Activated naive CD8-positive, alpha-beta T cell treated with anti-CD3 and anti-CD28 coated beads, Interleukin-2, amount 50 U/mL, for 24 hours (primary cell): Measurements from ENCODE around the gene ENOPH1.

Experiments used
- ATAC-seq: fragments of 150-1000 bp; cut with Tn5 transposase; one replicate; pipeline ENCODE4 v1.10.0; 2021
- DNase-seq: peaks from one replicate; pipeline ENCODE4 v3.0.0; 2021
- H3K27ac Mint-ChIP-seq: one replicate; pipeline ENCODE4 v1.8.0; 2021; ENCODE audit warnings: mild to moderate bottlenecking, mixed read lengths
- H3K27me3 Mint-ChIP-seq: one replicate; pipeline ENCODE4 v1.8.0; 2021; ENCODE audit warnings: mixed read lengths
- H3K36me3 Mint-ChIP-seq: one replicate; pipeline ENCODE4 v1.8.0; 2021; ENCODE audit warnings: low read depth, mixed read lengths
- H3K4me1 Mint-ChIP-seq: one replicate; pipeline ENCODE4 v1.8.0; 2021; ENCODE audit warnings: mixed read lengths
- H3K4me3 Mint-ChIP-seq: one replicate; pipeline ENCODE4 v1.8.0; 2021; ENCODE audit warnings: mild to moderate bottlenecking, moderate library complexity, mixed read lengths
- H3K9me3 Mint-ChIP-seq: one replicate; pipeline ENCODE4 v1.8.0; 2021; ENCODE audit warnings: mixed read lengths

Gene ENOPH1

GRCh38 chr4:82415922-82416365 lies 14.4 kb upstream of the ENOPH1 start:
- no peak for ATAC-seq
- peak overlapping the region; percentile 28 for H3K4me3 Mint-ChIP-seq
- H3K27ac Mint-ChIP-seq, result no peak overlapping the region
- no peak for DNase-seq
- peaks cover 13% of the 10 kb centered on the region for H3K27me3 Mint-ChIP-seq
- H3K9me3 Mint-ChIP-seq, result peaks cover 4% of the 10 kb centered on the region
- H3K36me3 Mint-ChIP-seq, result no peaks in the 10 kb centered on the region
- H3K4me1 Mint-ChIP-seq, result peaks cover 10% of the 10 kb centered on the region

- no peak for ATAC-seq
- Mint-ChIP-seq H3K36me3 (peaks cover 19% of the 10 kb centered on the region), H3K9me3 (no peaks in the 10 kb centered on the region), H3K4me1 (peaks cover 22% of the 10 kb centered on the region), H3K4me3 (no peak overlapping the region), H3K27ac (no peak overlapping the region), H3K27me3 (peaks cover 13% of the 10 kb centered on the region)
- no peak for DNase-seq
These were observed 10.9 kb upstream of the ENOPH1 start for GRCh38 chr4:82419451-82419850.

GRCh38 chr4:82421796-82422560 lies 8.4 kb upstream of the ENOPH1 start:
- no peak overlapping the region for H3K27ac Mint-ChIP-seq
- H3K27me3 Mint-ChIP-seq, result peaks cover 2% of the 10 kb centered on the region
- H3K36me3 Mint-ChIP-seq, result peaks cover 45% of the 10 kb centered on the region
- no peak for DNase-seq
- peak; percentile 22 for ATAC-seq
- H3K4me1 Mint-ChIP-seq, result peaks cover 41% of the 10 kb centered on the region
- H3K4me3 Mint-ChIP-seq, result no peak overlapping the region
- no peaks in the 10 kb centered on the region for H3K9me3 Mint-ChIP-seq

GRCh38 chr4:82422616-82423015 lies 7.8 kb upstream of the ENOPH1 start:
- Mint-ChIP-seq H3K4me1 (peaks cover 47% of the 10 kb centered on the region), H3K27me3 (peaks cover 2% of the 10 kb centered on the region), H3K9me3 (no peaks in the 10 kb centered on the region), H3K27ac (no peak overlapping the region), H3K36me3 (peaks cover 51% of the 10 kb centered on the region), H3K4me3 (no peak overlapping the region)
- no peak for DNase-seq
- no peak for ATAC-seq

DNA sequence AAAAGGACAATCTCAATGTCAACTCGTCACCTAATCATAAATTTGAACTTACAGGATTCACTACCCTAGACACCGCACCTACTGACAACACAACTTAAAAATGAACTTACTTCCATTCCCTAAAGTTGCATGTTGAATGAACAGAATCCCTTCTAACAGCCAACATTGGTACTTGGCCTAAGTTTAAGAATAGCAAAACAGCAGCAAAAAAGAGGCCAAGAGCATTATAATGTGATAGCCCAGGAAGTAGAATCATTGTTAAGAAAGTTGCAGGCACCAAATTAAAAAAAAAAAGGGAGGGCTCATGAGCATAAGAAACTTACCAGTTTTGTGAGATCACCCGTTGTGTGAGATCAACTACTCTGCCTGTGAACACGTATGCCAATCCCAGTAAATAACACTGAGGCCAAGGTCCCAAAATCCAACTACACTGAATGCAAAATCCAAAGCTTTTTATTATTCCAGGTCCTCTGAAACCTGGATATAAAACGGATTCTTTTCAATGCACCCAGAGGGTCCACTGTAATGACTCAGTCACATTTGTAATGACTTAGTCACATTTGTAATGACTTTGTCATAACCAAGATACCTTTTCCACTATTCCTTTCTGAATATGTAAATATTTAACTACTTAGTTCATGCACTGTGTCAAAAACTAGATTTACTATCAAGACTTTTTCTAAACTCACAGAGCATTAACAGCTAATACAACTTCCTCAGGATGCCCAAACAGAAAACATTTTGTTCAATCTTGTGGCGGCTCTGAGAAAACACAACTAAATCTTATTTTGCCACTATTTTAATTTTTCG lies 6.9 kb upstream of the ENOPH1 start:
- Mint-ChIP-seq H3K36me3 (peaks cover 59% of the 10 kb centered on the region), H3K27ac (peak overlapping the region; percentile 24), H3K9me3 (no peaks in the 10 kb centered on the region), H3K4me1 (peaks cover 52% of the 10 kb centered on the region), H3K4me3 (no peak overlapping the region), H3K27me3 (no peaks in the 10 kb centered on the region)
- ATAC-seq, result peak; percentile 71
- no peak for DNase-seq

- peaks cover 56% of the 10 kb centered on the region for H3K4me1 Mint-ChIP-seq
- DNase-seq (no peak), ATAC-seq (no peak)
These were observed 4.9 kb upstream of the ENOPH1 start for GRCh38 chr4:82425478-82425877.

DNA sequence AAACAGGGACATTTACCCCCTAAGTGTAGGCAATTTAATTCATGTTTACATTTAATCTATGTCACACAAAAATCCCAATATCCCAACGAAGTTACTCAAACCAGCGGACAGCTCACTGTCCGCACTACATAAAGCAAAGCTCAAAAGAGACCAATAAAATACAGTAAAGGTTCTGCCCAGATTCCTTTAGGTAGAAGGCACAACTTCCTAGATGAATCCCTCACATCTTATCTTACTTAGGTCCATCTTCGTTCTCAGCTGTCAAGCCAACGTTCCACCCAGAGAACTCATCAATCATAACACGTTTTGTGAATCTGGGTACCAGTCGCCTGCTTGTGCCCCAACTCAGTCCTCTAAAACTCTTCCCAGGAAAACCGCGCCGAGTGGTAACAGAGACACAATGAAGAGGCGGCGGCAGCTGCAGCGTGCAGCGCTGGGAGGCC lies 1.8 kb upstream of the ENOPH1 start:
- peaks cover 67% of the 10 kb centered on the region for H3K4me1 Mint-ChIP-seq
- peak overlapping the region; percentile 100 for H3K27ac Mint-ChIP-seq
- H3K27me3 Mint-ChIP-seq, result peaks cover 2% of the 10 kb centered on the region
- no peak for ATAC-seq
- peaks cover 71% of the 10 kb centered on the region for H3K36me3 Mint-ChIP-seq
- no peaks in the 10 kb centered on the region for H3K9me3 Mint-ChIP-seq
- no peak for DNase-seq
- peak overlapping the region; percentile 99 for H3K4me3 Mint-ChIP-seq

More at GRCh38 chr4:82425478-82425877, 4.9 kb upstream of the ENOPH1 start:
- Mint-ChIP-seq H3K36me3 (peaks cover 66% of the 10 kb centered on the region), H3K27me3 (peaks cover 2% of the 10 kb centered on the region), H3K27ac (peak overlapping the region; percentile 100), H3K4me3 (peak overlapping the region; percentile 99), H3K9me3 (no peaks in the 10 kb centered on the region)

GRCh38 chr4:82428969-82429727 lies 1.2 kb upstream of the ENOPH1 start:
- peak overlapping the region; percentile 100 for H3K27ac Mint-ChIP-seq
- DNase-seq (peak; percentile 95), ATAC-seq (peak; percentile 48)
- peaks cover 2% of the 10 kb centered on the region for H3K27me3 Mint-ChIP-seq
- H3K4me3 Mint-ChIP-seq, result peak overlapping the region; percentile 99
- peaks cover 71% of the 10 kb centered on the region for H3K36me3 Mint-ChIP-seq
- no peaks in the 10 kb centered on the region for H3K9me3 Mint-ChIP-seq
- H3K4me1 Mint-ChIP-seq, result peaks cover 70% of the 10 kb centered on the region

GRCh38 chr4:82429728-82430192 lies 630 bp upstream of the ENOPH1 start:
- DNase-seq (no peak), ATAC-seq (no peak)
- Mint-ChIP-seq H3K27ac (peak overlapping the region; percentile 100), H3K4me3 (peak overlapping the region; percentile 99), H3K4me1 (peaks cover 68% of the 10 kb centered on the region), H3K27me3 (peaks cover 2% of the 10 kb centered on the region), H3K9me3 (no peaks in the 10 kb centered on the region), H3K36me3 (peaks cover 67% of the 10 kb centered on the region)

DNA sequence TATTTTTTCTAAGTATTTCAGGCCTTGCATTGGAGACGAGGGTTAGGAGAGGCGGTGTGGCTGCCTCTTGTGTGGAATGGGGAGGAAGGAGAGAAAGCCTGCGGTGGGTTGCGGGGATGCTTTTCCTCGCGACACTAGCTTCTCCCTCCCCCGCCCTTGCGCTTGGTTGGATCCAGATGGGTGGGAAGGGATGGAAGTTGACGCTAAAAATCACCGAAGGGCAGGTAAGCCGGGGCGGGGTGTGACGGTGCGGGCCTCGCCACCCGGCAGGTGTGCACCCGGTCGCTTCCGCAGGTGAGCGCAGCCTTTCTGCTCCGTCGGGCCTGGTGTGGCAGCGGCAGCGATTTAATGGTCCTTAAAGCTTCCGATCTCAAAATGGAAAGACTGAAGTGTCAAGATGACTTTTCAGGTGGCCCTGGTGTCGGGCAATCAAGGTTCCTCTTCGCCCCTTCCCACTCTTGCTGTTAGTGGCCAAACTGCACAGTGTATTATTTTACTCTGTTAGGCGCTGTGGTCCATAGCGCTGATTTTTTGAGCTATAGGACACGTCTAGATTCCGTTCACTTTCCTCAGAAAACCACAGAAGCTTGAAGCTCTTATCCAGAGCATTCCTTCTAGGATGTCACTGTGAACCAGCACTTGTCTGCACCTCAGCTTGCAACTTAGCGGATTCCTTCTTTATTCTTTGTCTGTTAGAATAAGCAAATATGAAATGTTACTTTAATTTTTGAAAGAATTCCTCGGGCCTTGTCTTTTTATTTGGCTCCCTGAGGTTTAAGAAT lies 765 bp downstream of the ENOPH1 start:
- peaks cover 66% of the 10 kb centered on the region for H3K36me3 Mint-ChIP-seq
- ATAC-seq (no peak), DNase-seq (peak; percentile 38)

DNA sequence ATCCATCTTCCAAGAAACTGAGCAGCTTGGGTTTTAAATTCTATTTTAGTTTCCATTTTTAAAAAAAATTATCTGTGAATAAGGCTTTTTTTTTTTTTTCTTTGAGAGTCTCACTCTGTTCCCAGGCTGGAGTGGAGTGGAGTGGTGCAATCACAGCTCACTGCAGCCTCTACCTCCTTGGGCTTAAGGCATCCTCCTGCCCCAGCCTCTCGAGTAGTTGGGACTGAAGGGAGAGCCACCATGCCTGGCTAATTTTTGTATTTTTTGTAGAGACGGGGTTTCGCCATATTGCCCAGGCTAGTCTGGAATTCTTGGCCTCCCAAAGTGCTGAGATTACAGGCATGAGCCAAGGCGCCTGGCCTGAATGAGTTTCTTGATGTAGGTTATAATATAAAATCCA lies 1.4 kb downstream of the ENOPH1 start:
- H3K4me1 Mint-ChIP-seq, result peaks cover 68% of the 10 kb centered on the region

More for the DNA sequence above, 765 bp downstream of the ENOPH1 start:
- peak overlapping the region; percentile 97 for H3K27ac Mint-ChIP-seq
- H3K4me1 Mint-ChIP-seq, result peaks cover 68% of the 10 kb centered on the region
- peak overlapping the region; percentile 99 for H3K4me3 Mint-ChIP-seq
- H3K27me3 Mint-ChIP-seq, result peaks cover 2% of the 10 kb centered on the region
- H3K9me3 Mint-ChIP-seq, result no peaks in the 10 kb centered on the region

DNA sequence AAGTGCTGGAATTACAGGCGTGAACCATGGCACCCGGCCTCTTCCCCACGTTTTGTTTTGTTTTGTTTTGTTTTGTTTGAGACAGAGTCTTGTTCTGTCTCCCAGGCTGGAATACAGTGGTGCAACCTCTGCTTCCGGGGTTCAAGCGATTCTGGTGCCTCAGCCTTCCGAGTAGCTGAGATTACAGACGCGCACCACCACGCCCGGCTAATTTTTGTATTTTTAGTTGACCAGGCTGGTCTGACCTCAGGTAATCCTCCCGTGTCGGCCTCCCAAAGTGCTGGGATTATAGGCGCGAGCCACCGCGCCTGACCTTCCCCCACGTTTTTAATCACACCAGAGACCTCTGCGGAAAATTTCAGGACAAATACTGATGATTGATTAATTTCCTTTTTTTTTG lies 2.2 kb downstream of the ENOPH1 start:
- peak overlapping the region; percentile 99 for H3K4me3 Mint-ChIP-seq
- H3K27ac Mint-ChIP-seq, result peak overlapping the region; percentile 88
- ATAC-seq (no peak), DNase-seq (no peak)
- peaks cover 64% of the 10 kb centered on the region for H3K36me3 Mint-ChIP-seq
- no peaks in the 10 kb centered on the region for H3K9me3 Mint-ChIP-seq
- peaks cover 2% of the 10 kb centered on the region for H3K27me3 Mint-ChIP-seq
- peaks cover 68% of the 10 kb centered on the region for H3K4me1 Mint-ChIP-seq

More for the DNA sequence above, 1.4 kb downstream of the ENOPH1 start:
- Mint-ChIP-seq H3K27me3 (peaks cover 2% of the 10 kb centered on the region), H3K27ac (peak overlapping the region; percentile 88), H3K36me3 (peaks cover 66% of the 10 kb centered on the region), H3K9me3 (no peaks in the 10 kb centered on the region), H3K4me3 (peak overlapping the region; percentile 99)
- ATAC-seq (no peak), DNase-seq (no peak)

GRCh38 chr4:82433791-82434190 lies 3.4 kb downstream of the ENOPH1 start:
- Mint-ChIP-seq H3K9me3 (no peaks in the 10 kb centered on the region), H3K27me3 (peaks cover 2% of the 10 kb centered on the region), H3K4me1 (peaks cover 73% of the 10 kb centered on the region), H3K4me3 (peak overlapping the region; percentile 72), H3K27ac (peak overlapping the region; percentile 97), H3K36me3 (peaks cover 57% of the 10 kb centered on the region)
- ATAC-seq (peak; percentile 63), DNase-seq (no peak)
